Spinal cord (tissue), 10 donors: ENCODE data around the gene OR6N2. TPM values are rescaled to one million over a fixed set of nuclear protein-coding genes. Genes with fewer than 3 reads are reported as not detected.

Experiments used
- DNase-seq, 6 donors: peaks; one replicate each; pipeline versions ENCODE4 v3.0.0 to v3.0.0-alpha.2; 2013 to 2015; ENCODE audit warnings: low spot score in 6 of 6, low read depth in 4 of 6
- H3K27ac ChIP-seq: one replicate; pipeline ENCODE4 v1.5.1; 2013; ENCODE audit warnings: low read depth, low read length, control low read depth
- H3K27me3 ChIP-seq: one replicate; pipeline ENCODE4 v1.6.1; 2013; ENCODE audit warnings: low read length; ENCODE audit not compliant: control insufficient read depth, insufficient read depth
- H3K36me3 ChIP-seq: one replicate; pipeline ENCODE4 v1.6.1; 2013; ENCODE audit warnings: low read length; ENCODE audit not compliant: control insufficient read depth, insufficient read depth
- H3K4me1 ChIP-seq: one replicate; pipeline ENCODE4 v1.6.1; 2013; ENCODE audit warnings: low read length; ENCODE audit not compliant: control insufficient read depth, insufficient read depth
- H3K4me3 ChIP-seq: one replicate; pipeline ENCODE4 v1.5.1; 2013; ENCODE audit warnings: low read depth, low read length, control low read depth
- H3K9me3 ChIP-seq: one replicate; pipeline ENCODE4 v1.6.1; 2013; ENCODE audit warnings: low read length; ENCODE audit not compliant: control insufficient read depth, insufficient read depth
- WGBS: methylation state at CpG from one replicate; pipeline ENCODE4 v1.1.5; 2013; ENCODE audit warnings: missing lambda C conversion rate; ENCODE audit not compliant: insufficient coverage; 5-methylcytosine and 5-hydroxymethylcytosine counted together
- polyA plus RNA-seq, 2 donors: library from polyadenylated mRNA; unstranded; fragments of 120-200 nt; gene quantifications; one replicate each; pipeline ENCODE4 v1.2.1, GENCODE V29; 2013; ENCODE audit not compliant: insufficient read length in 2 of 2
- total RNA-seq, 2 donors: library from RNA; depleted of rRNA in 1 of 2; stranded (reverse); fragments of 120-200 nt in 1 of 2; fragments of >200 nt in 1 of 2; gene quantifications; one replicate each; pipeline versions ENCODE4 v1.2.3 to v1.2.4, GENCODE V29; 2013 to 2014
- donor health status: healthy.

Gene OR6N2
- total and polyA plus RNA-seq, 4 donors, result not detected

DNA sequence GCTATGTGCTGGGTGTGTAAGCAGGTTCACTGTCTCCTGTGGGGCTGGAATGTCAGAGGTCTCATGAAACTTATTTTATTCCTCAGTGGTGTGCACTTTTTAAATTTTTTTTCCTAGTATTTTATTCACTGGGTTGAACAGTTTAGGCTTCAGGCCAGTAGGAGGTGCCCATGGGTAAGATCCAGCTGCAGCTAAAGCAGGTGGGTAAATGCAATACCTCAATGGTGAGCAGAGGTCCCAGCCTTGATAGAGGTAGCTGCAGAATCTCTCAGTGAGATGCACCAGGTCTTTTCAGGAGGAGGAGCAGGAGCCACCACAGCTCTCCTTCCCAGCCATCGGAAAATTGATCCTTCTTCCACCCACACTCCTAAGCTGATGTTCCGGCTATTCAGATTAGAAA, 12.6 kb upstream of the OR6N2 start:
- no peak overlapping the region for H3K27ac ChIP-seq
- no peaks in the 10 kb centered on the region for H3K9me3 ChIP-seq
- H3K36me3 ChIP-seq, result no peaks in the 10 kb centered on the region
- no peak for DNase-seq
- WGBS, result no CpG with 5 or more reads among the region's 2 CpGs
- no peak overlapping the region for H3K4me3 ChIP-seq
- no peaks in the 10 kb centered on the region for H3K4me1 ChIP-seq
- no peaks in the 10 kb centered on the region for H3K27me3 ChIP-seq

DNA sequence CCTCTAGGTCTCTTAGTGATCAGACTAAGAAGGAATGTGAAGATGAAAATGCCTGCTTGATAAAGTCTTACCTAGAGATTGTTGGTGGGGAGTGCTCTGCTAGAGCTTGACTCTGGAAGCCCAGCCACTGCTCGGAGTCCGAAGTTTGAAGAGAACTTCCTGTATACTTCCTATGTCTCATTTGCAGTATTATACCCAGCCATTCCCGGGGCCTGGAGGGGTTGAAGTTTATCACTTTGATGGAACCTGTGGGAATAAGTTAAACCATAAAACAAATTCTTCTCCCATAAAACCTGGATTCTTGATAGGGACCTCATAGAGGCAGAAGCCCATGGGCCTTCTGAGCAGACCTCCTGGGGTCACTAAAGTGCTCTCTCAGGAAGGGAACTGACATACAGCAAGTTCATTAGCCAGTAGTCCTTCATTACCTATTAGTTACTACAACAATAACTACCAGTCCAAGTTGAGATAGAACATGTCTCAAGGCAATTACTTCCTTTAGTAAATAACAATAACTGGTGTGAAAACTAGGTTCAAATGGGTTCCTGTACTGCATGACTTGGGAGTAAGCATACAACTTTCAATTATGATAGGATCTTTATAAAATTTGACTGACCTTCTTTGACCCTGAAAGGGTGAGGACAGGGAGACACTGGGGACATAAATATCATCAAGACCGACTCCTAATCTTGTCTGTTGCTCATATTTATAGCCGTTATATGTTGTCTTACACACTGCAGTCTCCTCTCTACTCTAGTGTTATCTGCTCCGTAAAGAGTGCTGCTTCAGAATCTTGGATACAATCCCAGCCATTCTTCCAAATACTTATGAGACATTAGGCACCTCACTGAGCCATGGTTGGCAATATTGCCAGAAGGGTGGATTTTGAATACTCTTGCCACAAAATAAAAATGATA, 8.8 kb downstream of the OR6N2 start, which contains the start of gene OR6N1:
OR6N1 (minus strand) TSS at position 246 of the 917 bp plus-strand sequence. CDS start 5,513 bp downstream, outside the sequence.
- no peaks in the 10 kb centered on the region for H3K4me1 ChIP-seq

DNA sequence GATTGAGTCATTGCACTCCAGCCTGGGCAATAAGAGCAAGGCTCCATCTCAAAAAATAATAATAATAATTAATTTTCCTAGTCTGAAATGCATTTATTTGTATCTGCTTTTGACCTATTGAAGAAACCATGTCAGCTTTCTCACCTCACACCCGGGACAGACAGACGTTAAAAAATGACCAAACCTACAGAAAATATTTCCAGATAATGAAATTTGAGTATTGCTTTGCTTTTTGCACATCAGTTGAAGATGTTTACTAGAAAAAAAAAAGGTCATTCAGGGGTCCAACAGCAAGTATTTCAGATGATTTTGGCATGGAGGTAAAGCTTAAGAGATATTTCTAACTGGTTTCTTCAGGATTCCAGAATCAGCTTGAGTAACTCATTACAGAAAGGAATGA, 26.6 kb downstream of the OR6N2 start, which contains the start of gene OR6K6:
OR6K6 (plus strand) TSS at position 301 of the 400 bp plus-strand sequence. CDS start 168 bp downstream, outside the sequence.
- H3K27me3 ChIP-seq, result no peaks in the 10 kb centered on the region
- no peak for DNase-seq
- no peaks in the 10 kb centered on the region for H3K9me3 ChIP-seq
- H3K36me3 ChIP-seq, result no peaks in the 10 kb centered on the region
- no peak within 1 kb of the TSS for H3K4me3 ChIP-seq
- no peak within 1 kb of the TSS for H3K27ac ChIP-seq
- H3K4me1 ChIP-seq, result no peaks in the 10 kb centered on the region
- WGBS, result no CpG with 5 or more reads among the region's 2 CpGs

More for the DNA sequence above, 8.8 kb downstream of the OR6N2 start, which contains the start of gene OR6N1:
- no peak for DNase-seq
- H3K27me3 ChIP-seq, result no peaks in the 10 kb centered on the region
- 82% methylated on average over 2 of the region's 6 CpGs for WGBS
- no peak within 1 kb of the TSS for H3K27ac ChIP-seq
- H3K4me3 ChIP-seq, result no peak within 1 kb of the TSS
- no peaks in the 10 kb centered on the region for H3K9me3 ChIP-seq
- no peaks in the 10 kb centered on the region for H3K36me3 ChIP-seq

DNA sequence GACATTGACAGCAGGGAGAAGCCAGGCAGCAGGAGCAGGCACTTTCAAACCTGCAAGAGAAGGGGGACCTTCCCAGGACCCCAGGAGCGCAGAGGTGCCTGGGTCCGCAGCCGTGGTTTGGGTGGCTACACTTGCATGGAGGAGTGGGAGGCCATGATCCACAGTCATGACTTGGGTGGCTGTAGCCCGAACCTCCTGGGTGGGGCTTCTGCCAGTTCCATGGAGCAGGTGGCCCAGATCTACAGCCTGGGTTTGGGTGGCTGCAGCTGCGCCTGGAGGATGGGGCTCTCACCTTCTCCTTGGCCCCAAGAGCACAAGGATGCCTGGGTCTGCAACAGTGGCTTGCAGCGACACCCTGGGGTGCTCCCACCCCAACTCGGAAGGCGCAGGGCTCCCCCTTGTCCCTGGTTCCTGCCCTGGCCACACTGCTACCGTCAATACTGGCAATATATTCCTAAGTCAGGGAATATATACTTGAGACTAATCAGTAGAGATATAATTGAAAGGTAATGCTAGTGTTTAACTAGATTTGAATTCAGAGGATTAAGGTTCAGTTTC, 28.8 kb downstream of the OR6N2 start:
- WGBS, result 92% methylated on average over 5 of the region's 9 CpGs
- H3K4me1 ChIP-seq, result no peaks in the 10 kb centered on the region
- no peak for DNase-seq
- no peak overlapping the region for H3K27ac ChIP-seq
- H3K4me3 ChIP-seq, result no peak overlapping the region
- no peaks in the 10 kb centered on the region for H3K36me3 ChIP-seq
- no peaks in the 10 kb centered on the region for H3K9me3 ChIP-seq
- no peaks in the 10 kb centered on the region for H3K27me3 ChIP-seq

DNA sequence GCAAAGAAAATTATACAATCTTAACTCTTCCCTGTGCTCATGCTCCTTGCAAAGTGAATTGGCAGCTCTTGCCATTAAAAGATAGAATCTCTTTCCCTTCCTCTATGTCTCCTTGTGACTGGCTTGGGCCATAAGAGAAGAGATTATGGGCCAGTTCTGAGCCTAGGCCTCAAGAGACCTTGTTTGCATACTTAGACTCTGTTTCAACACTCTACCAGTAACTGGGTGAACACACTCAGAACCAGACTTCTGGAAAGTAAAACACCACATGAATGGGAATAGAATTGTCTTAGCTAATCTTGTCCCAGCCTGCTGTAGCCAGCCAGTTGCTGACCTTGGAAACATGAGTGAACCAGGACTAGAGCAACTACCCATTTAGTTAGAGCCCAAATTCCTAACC, 45.2 kb downstream of the OR6N2 start:
- Histone ChIP-seq H3K27ac (no peak overlapping the region), H3K9me3 (no peaks in the 10 kb centered on the region), H3K36me3 (no peaks in the 10 kb centered on the region), H3K27me3 (no peaks in the 10 kb centered on the region), H3K4me1 (no peaks in the 10 kb centered on the region), H3K4me3 (no peak overlapping the region)
- DNase-seq, result no peak

DNA sequence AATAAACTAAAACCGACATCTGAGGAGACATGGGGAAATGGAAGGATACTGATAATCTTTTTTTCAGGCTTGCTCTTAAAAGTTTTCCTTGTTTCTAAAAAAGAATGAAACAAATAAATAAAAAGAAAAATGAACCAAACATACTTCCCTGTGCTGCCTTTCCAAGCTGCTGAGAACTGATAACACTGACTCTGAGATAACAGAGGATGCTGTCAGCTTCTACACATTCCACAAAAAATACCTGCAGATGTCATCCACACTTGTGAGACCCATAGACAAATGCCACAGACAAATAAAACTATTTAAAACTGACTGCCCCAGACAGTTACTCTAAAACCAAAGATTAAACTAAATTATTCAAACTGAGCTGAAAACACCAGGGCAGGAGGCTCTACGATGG, 48.5 kb downstream of the OR6N2 start:
- Histone ChIP-seq H3K27me3 (no peaks in the 10 kb centered on the region), H3K27ac (no peak overlapping the region), H3K9me3 (no peaks in the 10 kb centered on the region), H3K36me3 (no peaks in the 10 kb centered on the region), H3K4me3 (no peak overlapping the region), H3K4me1 (no peaks in the 10 kb centered on the region)
- 69% methylated on average over 1 of the region's 2 CpGs for WGBS
- no peak for DNase-seq

DNA sequence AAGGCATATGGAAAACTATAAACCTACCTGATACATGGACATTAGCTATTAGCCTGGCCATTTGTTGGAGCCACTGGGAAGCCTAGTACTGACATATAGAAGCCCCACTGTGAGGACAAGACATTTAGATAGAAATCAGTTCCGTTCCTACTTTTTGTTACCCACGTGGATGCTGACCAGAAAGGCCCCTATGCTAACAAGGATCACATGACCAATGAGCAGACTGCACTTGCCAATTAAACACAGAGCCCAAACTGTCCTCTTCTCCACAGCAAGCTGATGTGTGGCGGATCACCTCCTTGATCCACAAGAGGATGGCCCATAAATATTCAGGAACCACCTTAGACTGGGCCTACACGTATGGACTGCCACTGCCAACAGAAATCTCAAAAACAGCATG, 49.3 kb downstream of the OR6N2 start:
- H3K36me3 ChIP-seq, result no peaks in the 10 kb centered on the region
- no peak overlapping the region for H3K27ac ChIP-seq
- no peak overlapping the region for H3K4me3 ChIP-seq
- no peaks in the 10 kb centered on the region for H3K27me3 ChIP-seq
- no peaks in the 10 kb centered on the region for H3K4me1 ChIP-seq
- WGBS, result 77% methylated on average over 4 of the region's 4 CpGs
- no peaks in the 10 kb centered on the region for H3K9me3 ChIP-seq
- DNase-seq, result no peak

DNA sequence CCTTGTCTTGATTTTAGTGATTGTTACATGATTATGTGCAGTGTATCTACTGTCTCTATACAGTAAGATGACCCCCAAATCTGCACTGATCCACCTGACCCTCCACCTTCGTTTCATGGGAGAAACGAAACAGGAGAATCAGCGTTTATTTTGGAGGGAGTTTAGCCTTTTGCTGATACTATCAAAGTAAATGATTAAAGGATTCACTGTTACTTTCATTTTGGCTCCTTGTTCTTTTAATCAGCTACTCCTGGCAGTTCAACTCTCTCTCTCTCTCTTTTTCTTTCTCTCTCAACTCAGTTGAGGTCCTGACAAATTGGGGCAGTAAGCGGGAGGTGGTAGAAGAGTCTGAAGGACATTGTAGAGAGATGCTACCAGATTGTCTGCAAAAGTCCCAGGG, 50.6 kb downstream of the OR6N2 start:
- no peak for DNase-seq
- Histone ChIP-seq H3K27me3 (no peaks in the 10 kb centered on the region), H3K9me3 (no peaks in the 10 kb centered on the region), H3K27ac (no peak overlapping the region), H3K4me1 (no peaks in the 10 kb centered on the region), H3K36me3 (no peaks in the 10 kb centered on the region), H3K4me3 (no peak overlapping the region)
- no CpG with 5 or more reads among the region's 4 CpGs for WGBS

DNA sequence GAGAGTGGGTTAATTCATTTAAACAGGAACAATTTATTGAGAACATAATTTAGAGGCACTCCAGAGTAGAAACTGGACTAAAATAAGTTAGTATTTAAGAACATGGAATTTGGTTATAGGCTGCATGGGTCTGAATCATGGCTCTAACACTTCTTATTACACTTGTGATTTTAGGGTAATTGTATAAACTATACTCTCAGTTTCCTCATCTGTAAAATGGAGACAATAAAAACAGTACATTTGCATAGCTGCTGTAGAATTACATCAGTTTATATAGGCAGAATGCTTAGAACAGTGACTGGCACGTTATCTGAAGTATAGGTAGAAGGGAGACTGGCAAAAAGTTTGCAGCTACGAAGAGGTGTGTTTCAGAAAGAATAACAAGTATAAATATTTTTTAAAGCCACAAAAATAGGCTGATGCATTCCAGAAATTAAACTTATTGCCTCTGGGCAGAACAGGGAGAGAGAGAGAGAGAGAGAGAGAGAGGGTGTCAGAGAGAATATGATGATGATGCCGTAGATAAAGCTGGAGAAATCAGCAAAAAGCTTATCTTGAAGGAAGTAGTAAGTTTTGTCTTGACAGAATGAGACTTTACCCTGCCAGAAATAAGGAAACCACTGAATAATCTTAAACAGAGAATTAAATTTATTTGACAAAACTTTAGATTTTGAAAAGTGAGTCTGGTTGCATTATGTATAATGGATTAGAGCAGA, 52.3 kb downstream of the OR6N2 start:
- WGBS, result no CpG with 5 or more reads among the region's 3 CpGs
- no peaks in the 10 kb centered on the region for H3K9me3 ChIP-seq

More for the DNA sequence above, 52.3 kb downstream of the OR6N2 start:
- no peak overlapping the region for H3K27ac ChIP-seq
- DNase-seq, result no peak
- H3K36me3 ChIP-seq, result no peaks in the 10 kb centered on the region
- no peaks in the 10 kb centered on the region for H3K27me3 ChIP-seq
- H3K4me1 ChIP-seq, result no peaks in the 10 kb centered on the region
- H3K4me3 ChIP-seq, result no peak overlapping the region
